ENCODE results near the gene RASGEF1B. TPM values are rescaled to one million over a fixed set of nuclear protein-coding genes. Genes with fewer than 3 reads are reported as not detected.

RASGEF1B gene
- total RNA-seq, 1 experiment from 2014 or later, result 6.9 TPM

- Mint-ChIP-seq H3K4me3 (no peak overlapping the region), H3K27me3 (ENCODE audit: low read depth) (no peaks in the 10 kb centered on the region), H3K4me1 (peaks cover 25% of the 10 kb centered on the region), H3K9me3 (no peaks in the 10 kb centered on the region), H3K36me3 (no peaks in the 10 kb centered on the region), H3K27ac (no peak overlapping the region)
- CTCF ChIA-PET, result no interaction called here
- no peak for TF ChIP-seq PRDM15 (CRISPR knock-in tag; IDR thresholded peaks at IDR 0.05)
- no peak for TF ChIP-seq ZNF416 (CRISPR knock-in tag; IDR thresholded peaks at IDR 0.05)
- no peak for TF ChIP-seq NFATC4 (CRISPR knock-in tag; IDR thresholded peaks at IDR 0.05)
- no peak for TF ChIP-seq ZNF425 (CRISPR knock-in tag; conservative IDR thresholded peaks at IDR 0.05)
- no peak for TF ChIP-seq ATF2 (CRISPR knock-in tag; IDR thresholded peaks at IDR 0.05; ENCODE audit: borderline replicate concordance, low read depth)
- no peak for TF ChIP-seq JAZF1 (CRISPR knock-in tag; IDR thresholded peaks at IDR 0.05)
- TF ChIP-seq MYBL2 (CRISPR knock-in tag; IDR thresholded peaks at IDR 0.05), result no peak
- TF ChIP-seq CREB1 (CRISPR knock-in tag; IDR thresholded peaks at IDR 0.05), result no peak
- no peak for TF ChIP-seq ATF6 (CRISPR knock-in tag; IDR thresholded peaks at IDR 0.05)
- POLR2A ChIA-PET, result no interaction called here
- ATAC-seq (no peak), DNase-seq (ENCODE audit: low spot score) (no peak)
Observed at GRCh38 chr4:81505726-81506125, 34.0 kb upstream of the RASGEF1B start.

GRCh38 chr4:81505004-81505598, 33.4 kb upstream of the RASGEF1B start:
- DNase-seq (ENCODE audit: low spot score) (no peak), ATAC-seq (no peak)
- POLR2A ChIA-PET, result no interaction called here
- TF ChIP-seq RELA (CRISPR knock-in tag; IDR thresholded peaks at IDR 0.05; ENCODE audit: borderline replicate concordance), result no peak
- no peak for TF ChIP-seq TP53 (CRISPR knock-in tag; IDR thresholded peaks at IDR 0.05)
- no peak for TF ChIP-seq ZNF416 (CRISPR knock-in tag; IDR thresholded peaks at IDR 0.05)
- no peak for TF ChIP-seq TEAD4 (CRISPR knock-in tag; IDR thresholded peaks at IDR 0.05)
- no peak for TF ChIP-seq ZNF263 (CRISPR knock-in tag; IDR thresholded peaks at IDR 0.05; ENCODE audit: low read depth)
- TF ChIP-seq ZNF219 (CRISPR knock-in tag; IDR thresholded peaks at IDR 0.05; ENCODE audit: borderline replicate concordance), result no peak
- TF ChIP-seq SMAD4 (CRISPR knock-in tag; IDR thresholded peaks at IDR 0.05), result no peak
- TF ChIP-seq ZNF512 (CRISPR knock-in tag; IDR thresholded peaks at IDR 0.05; ENCODE audit: borderline replicate concordance), result no peak
- no peak for TF ChIP-seq SP1 (CRISPR knock-in tag; conservative IDR thresholded peaks at IDR 0.05)
- TF ChIP-seq USF2 (CRISPR knock-in tag; IDR thresholded peaks at IDR 0.05), result no peak
- no peak for TF ChIP-seq FOXP1 (CRISPR knock-in tag; IDR thresholded peaks at IDR 0.05; ENCODE audit: borderline replicate concordance)
- TF ChIP-seq E2F1 (CRISPR knock-in tag; IDR thresholded peaks at IDR 0.05), result no peak
- no peak overlapping the region for H3K4me3 Mint-ChIP-seq
- H3K27me3 Mint-ChIP-seq (ENCODE audit: low read depth), result no peaks in the 10 kb centered on the region
- no peaks in the 10 kb centered on the region for H3K36me3 Mint-ChIP-seq
- H3K27ac Mint-ChIP-seq, result no peak overlapping the region
- no peaks in the 10 kb centered on the region for H3K9me3 Mint-ChIP-seq
- CTCF ChIA-PET, result no interaction called here
- H3K4me1 Mint-ChIP-seq, result peaks cover 21% of the 10 kb centered on the region

Data from WTC11 (cell line).